ENCODE measurements around the gene ANXA4. TPM values are rescaled to one million over a fixed set of nuclear protein-coding genes. Genes with fewer than 3 reads are reported as not detected.

The ANXA4 gene
- polyA plus RNA-seq, 2 of the 4 experiments (the other 2 are of a cell fraction) = 341 to 554 TPM

DNA sequence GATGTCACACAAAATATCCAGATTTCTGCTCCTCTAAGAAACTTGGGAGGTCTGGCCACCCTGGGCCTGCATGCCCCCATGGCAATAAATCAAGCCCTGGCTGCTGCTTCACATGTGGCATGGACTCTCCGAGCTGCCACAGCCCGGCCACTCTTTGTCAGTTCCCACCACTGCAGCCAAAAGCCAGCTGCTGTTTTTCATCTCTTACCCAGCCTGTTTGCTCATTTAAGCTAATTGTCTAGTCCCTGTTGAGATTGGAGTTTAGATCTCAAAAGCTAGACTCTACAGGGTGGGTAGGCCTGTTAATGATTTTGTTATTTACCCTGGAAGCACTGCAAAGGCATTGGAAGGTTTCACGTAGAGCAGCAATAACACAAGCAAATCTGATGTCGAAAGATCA is 20.9 kb upstream of the ANXA4 start:
- TF ChIP-seq FOSB (CRISPR knock-in tag; IDR thresholded peaks at IDR 0.05) = no peak
- no peak for TF ChIP-seq PHF8 (IDR thresholded peaks at IDR 0.05; ENCODE audit: borderline replicate concordance, low read depth)
- TF ChIP-seq SREBF2 (IDR thresholded peaks at IDR 0.05) = no peak
- no peak for TF ChIP-seq CEBPB (IDR thresholded peaks at IDR 0.05)
- TF ChIP-seq, protein P1, sequence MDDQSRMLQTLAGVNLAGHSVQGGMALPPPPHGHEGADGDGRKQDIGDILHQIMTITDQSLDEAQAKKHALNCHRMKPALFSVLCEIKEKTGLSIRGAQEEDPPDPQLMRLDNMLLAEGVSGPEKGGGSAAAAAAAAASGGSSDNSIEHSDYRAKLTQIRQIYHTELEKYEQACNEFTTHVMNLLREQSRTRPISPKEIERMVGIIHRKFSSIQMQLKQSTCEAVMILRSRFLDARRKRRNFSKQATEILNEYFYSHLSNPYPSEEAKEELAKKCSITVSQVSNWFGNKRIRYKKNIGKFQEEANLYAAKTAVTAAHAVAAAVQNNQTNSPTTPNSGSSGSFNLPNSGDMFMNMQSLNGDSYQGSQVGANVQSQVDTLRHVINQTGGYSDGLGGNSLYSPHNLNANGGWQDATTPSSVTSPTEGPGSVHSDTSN (IDR thresholded peaks at IDR 0.05) = no peak
- TF ChIP-seq TP53 (CRISPR knock-in tag; IDR thresholded peaks at IDR 0.05) = no peak
- no peak for TF ChIP-seq EHF (CRISPR knock-in tag; IDR thresholded peaks at IDR 0.05)
- no peak for TF ChIP-seq BHLHE40 (IDR thresholded peaks at IDR 0.05; ENCODE audit: low read depth, low read length)
- no peak for TF ChIP-seq RCOR1 (IDR thresholded peaks at IDR 0.05; ENCODE audit: low read depth, low read length)
- no peak for TF ChIP-seq ZSCAN20 (CRISPR knock-in tag; IDR thresholded peaks at IDR 0.05)
- no peak for TF ChIP-seq GATA3 (IDR thresholded peaks at IDR 0.05; ENCODE audit: borderline replicate concordance)
- TF ChIP-seq, protein P2, sequence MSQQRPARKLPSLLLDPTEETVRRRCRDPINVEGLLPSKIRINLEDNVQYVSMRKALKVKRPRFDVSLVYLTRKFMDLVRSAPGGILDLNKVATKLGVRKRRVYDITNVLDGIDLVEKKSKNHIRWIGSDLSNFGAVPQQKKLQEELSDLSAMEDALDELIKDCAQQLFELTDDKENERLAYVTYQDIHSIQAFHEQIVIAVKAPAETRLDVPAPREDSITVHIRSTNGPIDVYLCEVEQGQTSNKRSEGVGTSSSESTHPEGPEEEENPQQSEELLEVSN (IDR thresholded peaks at IDR 0.05; ENCODE audit: borderline replicate concordance, low read depth) = no peak
- no peak for TF ChIP-seq NPAS2 (CRISPR knock-in tag; IDR thresholded peaks at IDR 0.05; ENCODE audit: borderline replicate concordance)
- FAIRE-seq (no peak), ATAC-seq (no peak), DNase-seq (ENCODE audit: low read depth in 1 of 2, low spot score in 1 of 2) (no peak)
- 91% methylated on average over 4 of the region's 4 CpGs for whole genome bisulfite sequencing (ENCODE audit: missing lambda C conversion rate)
- Histone ChIP-seq H3K4me3 (no peak overlapping the region), H3K27ac (peak overlapping the region in 1 of 2 experiments; percentile 16; a peak in 1 of 6 replicates), H3K9me3 (no peaks in the 10 kb centered on the region), H3K4me2 (no peak overlapping the region), H3K4me1 (peaks cover 39% of the 10 kb centered on the region)
- CTCF ChIA-PET = interaction anchor here (1.0 to 3.6 kb wide), 8 partner anchors 73 to 188 kb away, joined by 3 to 31 read pairs (median 6); no protein-coding TSS in a partner anchor
- POLR2A ChIA-PET = no interaction called here

DNA sequence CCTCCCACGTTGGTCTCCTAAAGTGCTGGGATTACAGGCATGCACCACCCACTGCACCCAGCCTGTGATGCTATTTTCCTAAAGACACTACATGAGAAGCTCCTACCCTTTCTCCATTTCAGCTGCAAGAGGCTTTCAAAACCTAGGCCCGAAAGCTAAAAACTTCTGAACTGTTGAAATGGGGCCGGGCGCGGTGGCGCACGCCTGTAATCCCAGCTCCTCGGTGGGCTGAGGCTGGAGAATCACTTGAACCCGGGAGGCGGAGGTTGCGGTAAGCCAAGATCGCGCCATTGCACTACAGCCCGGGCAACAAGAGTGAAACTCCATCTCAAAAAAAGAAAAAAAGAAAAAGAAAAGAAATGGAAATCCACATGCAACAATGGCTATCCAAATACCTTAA is 18.1 kb upstream of the ANXA4 start:
- H3K4me3 ChIP-seq = no peak overlapping the region
- DNase-seq (ENCODE audit: low read depth in 1 of 2, low spot score in 1 of 2) = no peak
- peak overlapping the region in 1 of 2 experiments; percentile 73; a peak in 3 of 6 replicates for H3K27ac ChIP-seq
- ChIA-PET POLR2A (interaction anchor here (2.4 to 3.6 kb wide), 2 partner anchors 17 to 190 kb away, joined by 17 to 19 read pairs; partner anchors contain the start of genes ANXA4 and MXD1), CTCF (interaction anchor here (0.8 to 5.8 kb wide), 33 partner anchors 10 to 349 kb away, joined by 3 to 407 read pairs (median 14); partner anchors contain the start of genes ANXA4, GMCL1 and SNRNP27)
- TF ChIP-seq SMC3 (IDR thresholded peaks at IDR 0.05) (no peak), FOSB (CRISPR knock-in tag; IDR thresholded peaks at IDR 0.05) (no peak), PHF8 (IDR thresholded peaks at IDR 0.05; ENCODE audit: borderline replicate concordance, low read depth) (no peak), NPAS2 (CRISPR knock-in tag; IDR thresholded peaks at IDR 0.05; ENCODE audit: borderline replicate concordance) (no peak), GATA3 (IDR thresholded peaks at IDR 0.05; ENCODE audit: borderline replicate concordance) (no peak), ZC3H11A (IDR thresholded peaks at IDR 0.05) (no peak), NFE2L2 (conservative IDR thresholded peaks at IDR 0.05; ENCODE audit: low read length) (no peak), CHD4 (IDR thresholded peaks at IDR 0.05; ENCODE audit: borderline replicate concordance) (no peak), CHD2 (IDR thresholded peaks at IDR 0.05; ENCODE audit: low read length, partially characterized antibody) (no peak)
- TF ChIP-seq, protein P2 (IDR thresholded peaks at IDR 0.05; ENCODE audit: borderline replicate concordance, low read depth) = no peak
- TF ChIP-seq, protein P3, sequence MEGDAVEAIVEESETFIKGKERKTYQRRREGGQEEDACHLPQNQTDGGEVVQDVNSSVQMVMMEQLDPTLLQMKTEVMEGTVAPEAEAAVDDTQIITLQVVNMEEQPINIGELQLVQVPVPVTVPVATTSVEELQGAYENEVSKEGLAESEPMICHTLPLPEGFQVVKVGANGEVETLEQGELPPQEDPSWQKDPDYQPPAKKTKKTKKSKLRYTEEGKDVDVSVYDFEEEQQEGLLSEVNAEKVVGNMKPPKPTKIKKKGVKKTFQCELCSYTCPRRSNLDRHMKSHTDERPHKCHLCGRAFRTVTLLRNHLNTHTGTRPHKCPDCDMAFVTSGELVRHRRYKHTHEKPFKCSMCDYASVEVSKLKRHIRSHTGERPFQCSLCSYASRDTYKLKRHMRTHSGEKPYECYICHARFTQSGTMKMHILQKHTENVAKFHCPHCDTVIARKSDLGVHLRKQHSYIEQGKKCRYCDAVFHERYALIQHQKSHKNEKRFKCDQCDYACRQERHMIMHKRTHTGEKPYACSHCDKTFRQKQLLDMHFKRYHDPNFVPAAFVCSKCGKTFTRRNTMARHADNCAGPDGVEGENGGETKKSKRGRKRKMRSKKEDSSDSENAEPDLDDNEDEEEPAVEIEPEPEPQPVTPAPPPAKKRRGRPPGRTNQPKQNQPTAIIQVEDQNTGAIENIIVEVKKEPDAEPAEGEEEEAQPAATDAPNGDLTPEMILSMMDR (IDR thresholded peaks at IDR 0.05) = no peak
- TF ChIP-seq, protein P4, sequence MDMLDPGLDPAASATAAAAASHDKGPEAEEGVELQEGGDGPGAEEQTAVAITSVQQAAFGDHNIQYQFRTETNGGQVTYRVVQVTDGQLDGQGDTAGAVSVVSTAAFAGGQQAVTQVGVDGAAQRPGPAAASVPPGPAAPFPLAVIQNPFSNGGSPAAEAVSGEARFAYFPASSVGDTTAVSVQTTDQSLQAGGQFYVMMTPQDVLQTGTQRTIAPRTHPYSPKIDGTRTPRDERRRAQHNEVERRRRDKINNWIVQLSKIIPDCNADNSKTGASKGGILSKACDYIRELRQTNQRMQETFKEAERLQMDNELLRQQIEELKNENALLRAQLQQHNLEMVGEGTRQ (IDR thresholded peaks at IDR 0.05) = no peak
- TF ChIP-seq, protein P5, sequence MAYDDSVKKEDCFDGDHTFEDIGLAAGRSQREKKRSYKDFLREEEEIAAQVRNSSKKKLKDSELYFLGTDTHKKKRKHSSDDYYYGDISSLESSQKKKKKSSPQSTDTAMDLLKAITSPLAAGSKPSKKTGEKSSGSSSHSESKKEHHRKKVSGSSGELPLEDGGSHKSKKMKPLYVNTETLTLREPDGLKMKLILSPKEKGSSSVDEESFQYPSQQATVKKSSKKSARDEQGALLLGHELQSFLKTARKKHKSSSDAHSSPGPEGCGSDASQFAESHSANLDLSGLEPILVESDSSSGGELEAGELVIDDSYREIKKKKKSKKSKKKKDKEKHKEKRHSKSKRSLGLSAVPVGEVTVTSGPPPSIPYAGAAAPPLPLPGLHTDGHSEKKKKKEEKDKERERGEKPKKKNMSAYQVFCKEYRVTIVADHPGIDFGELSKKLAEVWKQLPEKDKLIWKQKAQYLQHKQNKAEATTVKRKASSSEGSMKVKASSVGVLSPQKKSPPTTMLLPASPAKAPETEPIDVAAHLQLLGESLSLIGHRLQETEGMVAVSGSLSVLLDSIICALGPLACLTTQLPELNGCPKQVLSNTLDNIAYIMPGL (CRISPR knock-in tag; IDR thresholded peaks at IDR 0.05; ENCODE audit: borderline replicate concordance) = no peak
- TF ChIP-seq, protein P1 (IDR thresholded peaks at IDR 0.05) = no peak
- H3K4me1 ChIP-seq = peaks cover 11% of the 10 kb centered on the region
- 80% methylated on average over 14 of the region's 14 CpGs for WGBS (ENCODE audit: missing lambda C conversion rate)
- no peak overlapping the region for H3K4me2 ChIP-seq
- no peaks in the 10 kb centered on the region for H3K9me3 ChIP-seq
- no peak for FAIRE-seq
- no peak for ATAC-seq

Measured in A549 (cell line).